Pons (tissue), 1 donor: ENCODE results near the gene KIF23.

ENCODE experiments used
- DNase-seq: peaks from one replicate; pipeline ENCODE4 v3.0.0-alpha.2; 2016; ENCODE audit warnings: low spot score

The KIF23 gene

GRCh38 chr15:69465253-69465652 is 51.1 kb downstream of the KIF23 start:
- no peak for DNase-seq

DNA sequence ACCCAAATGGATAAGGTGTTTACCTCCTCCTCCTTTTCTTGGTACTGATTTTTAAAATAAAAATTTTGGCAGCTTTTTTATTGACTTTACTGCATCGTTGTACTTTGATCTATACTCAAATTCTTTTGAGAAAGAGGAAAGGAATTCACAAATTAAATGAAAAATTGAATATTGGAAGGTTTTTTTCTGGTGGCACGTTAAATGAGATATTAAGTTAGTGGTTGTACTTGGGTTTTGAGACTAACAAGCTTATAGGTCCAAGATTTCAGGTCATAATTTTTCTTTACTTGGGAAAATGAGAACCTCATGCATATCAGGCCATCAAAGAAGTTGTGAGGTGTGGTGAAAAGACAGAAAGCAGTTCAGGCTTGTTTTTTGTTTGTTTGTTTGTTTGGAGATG is 52.6 kb downstream of the KIF23 start:
- DNase-seq: no peak

- no peak for DNase-seq
These were observed 53.5 kb downstream of the KIF23 start for GRCh38 chr15:69467636-69468035.

- DNase-seq: no peak
These were observed 54.3 kb downstream of the KIF23 start for GRCh38 chr15:69468241-69469121.

GRCh38 chr15:69469467-69470201 is 55.5 kb downstream of the KIF23 start:
- DNase-seq: no peak

DNA sequence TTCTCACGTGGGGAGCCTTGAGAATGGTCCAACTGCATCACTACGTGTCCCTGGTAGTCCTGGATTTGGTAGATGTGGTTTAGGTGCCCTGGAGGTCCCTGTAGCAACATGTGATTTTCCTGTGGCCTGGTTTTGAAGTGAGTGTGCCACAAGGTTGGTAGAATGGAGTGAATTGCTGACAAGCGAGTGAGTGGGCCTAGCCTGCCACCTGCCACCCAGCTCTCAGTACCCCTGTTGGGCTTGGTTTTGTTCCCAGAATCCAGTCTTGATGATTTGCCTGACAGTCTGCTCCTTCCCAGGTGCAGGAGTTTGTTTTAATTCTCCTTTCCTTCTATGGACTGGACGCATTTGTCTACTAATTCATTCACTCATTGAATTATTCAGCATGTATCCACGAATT is 57.9 kb downstream of the KIF23 start:
- DNase-seq: no peak

GRCh38 chr15:69472562-69472961 is 58.4 kb downstream of the KIF23 start:
- no peak for DNase-seq

GRCh38 chr15:69474291-69474690 is 60.1 kb downstream of the KIF23 start:
- no peak for DNase-seq

- DNase-seq: no peak
These were observed 60.8 kb downstream of the KIF23 start for GRCh38 chr15:69474846-69475455.

DNA sequence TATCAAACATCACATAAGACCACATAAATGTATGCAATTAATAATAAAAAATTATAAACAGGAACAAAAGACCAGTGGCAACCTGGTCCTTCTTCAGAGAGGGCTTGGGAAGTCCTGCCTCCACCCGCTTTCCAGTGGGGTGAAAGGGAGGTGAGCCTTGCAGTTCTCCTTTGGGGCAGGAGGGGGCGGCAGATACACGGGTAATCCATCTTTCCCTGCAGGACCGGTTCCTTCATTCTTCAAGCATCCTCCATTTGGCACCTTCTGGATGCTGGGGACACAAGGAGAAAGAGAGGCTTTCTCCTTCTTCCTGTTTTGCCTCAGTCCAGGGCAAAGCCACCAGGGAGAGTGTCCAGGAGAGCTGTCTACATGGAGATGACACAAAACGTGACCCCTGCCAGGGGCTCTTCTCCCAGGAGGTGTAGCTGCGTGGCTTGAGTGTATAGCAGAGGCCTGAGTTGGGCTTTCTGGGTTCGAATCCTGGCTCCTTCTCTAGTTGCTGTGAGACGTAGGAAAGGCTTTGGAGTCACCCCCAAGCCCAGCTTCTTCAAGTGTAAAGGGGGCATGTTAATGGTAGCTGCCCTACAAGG is 61.7 kb downstream of the KIF23 start:
- peak; percentile 69 for DNase-seq

DNA sequence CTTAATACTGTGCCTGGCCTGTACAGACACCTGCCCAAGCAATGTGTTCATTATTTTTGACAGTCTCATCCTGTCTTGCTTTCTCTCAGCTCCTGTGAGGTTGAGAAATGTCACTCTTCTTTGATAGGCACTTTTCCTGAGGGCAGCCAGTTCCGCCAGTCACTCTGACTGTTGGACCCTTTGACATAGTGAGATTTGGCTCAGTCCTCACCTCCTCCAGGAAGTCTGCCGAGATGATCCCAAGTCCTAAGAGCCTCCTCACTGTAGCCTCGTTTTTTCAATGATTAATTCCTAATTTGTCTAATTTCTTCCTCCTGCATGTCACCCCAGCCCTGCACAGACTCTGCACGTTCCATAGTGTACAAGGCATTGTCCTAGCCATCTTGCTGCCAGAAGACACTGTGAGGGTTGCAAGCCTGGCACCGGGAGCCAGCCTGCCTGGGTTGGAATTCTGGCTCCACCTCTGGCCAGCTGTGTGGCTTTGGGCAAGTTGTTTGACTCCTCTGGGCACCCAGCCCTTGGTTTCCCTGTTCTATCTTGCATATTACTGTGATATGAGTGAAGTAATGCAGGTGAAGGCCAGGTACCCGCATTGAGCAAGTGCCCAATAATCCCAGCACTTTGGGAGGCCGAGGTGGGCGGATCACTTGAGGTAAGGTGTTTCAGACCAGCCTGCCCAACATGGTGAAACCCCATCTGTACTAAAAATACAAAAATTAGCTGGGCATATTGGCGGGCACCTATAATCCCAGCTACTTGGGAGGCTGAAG is 62.7 kb downstream of the KIF23 start:
- no peak for DNase-seq

GRCh38 chr15:69478259-69478781 is 64.2 kb downstream of the KIF23 start:
- DNase-seq: peak; percentile 35

- DNase-seq: no peak
These were observed 64.9 kb downstream of the KIF23 start for GRCh38 chr15:69479081-69479480.

DNA sequence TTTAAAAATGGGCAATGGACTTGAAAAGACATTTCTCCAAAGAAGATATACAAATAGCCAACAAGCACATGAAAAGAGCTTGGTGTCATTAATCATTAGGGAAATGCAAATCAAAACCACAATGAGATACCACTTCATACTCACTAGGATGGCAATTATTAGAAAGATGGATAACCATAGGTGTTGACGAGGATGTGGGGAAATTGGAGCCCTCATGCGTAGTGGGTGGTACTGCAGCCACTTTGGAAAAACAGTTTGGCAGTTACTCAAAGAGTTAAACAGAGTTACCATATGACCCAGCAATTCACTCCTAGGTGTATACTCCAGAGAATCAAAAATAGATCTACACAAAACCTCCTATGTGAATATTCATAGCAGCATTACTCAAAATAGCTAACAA is 65.8 kb downstream of the KIF23 start:
- DNase-seq: no peak

GRCh38 chr15:69480932-69481331 is 66.8 kb downstream of the KIF23 start:
- no peak for DNase-seq

DNA sequence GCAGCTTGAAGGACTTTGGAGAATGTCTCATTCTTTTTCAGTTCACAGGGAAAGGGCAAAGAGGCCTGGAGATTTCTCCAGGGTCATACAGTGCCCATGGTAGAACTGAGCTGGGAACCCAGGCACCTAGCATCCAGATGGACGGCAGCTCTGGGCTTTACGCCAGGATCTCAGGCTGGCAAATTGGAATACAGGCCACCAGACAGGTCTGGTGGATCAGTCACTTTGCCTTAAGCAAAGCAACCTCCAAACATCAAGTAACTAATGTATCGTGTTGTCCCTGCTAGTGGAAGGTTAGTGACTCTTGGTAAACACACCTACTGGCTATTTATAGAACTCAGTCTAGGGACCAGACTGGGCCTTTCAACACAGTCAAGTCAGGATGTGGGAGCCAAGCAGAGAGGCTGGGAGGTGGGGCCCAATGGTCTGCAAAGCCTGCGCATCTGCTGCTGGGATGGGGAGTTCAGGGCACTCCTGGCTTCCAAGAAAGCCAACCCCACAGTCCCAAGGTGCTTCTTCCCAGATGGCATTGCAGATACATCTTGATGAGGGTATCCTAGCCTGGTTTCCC is 68.6 kb downstream of the KIF23 start:
- no peak for DNase-seq

- DNase-seq: no peak
These were observed 70.7 kb downstream of the KIF23 start for GRCh38 chr15:69484837-69485236.

GRCh38 chr15:69486481-69487110 is 72.4 kb downstream of the KIF23 start:
- DNase-seq: no peak

DNA sequence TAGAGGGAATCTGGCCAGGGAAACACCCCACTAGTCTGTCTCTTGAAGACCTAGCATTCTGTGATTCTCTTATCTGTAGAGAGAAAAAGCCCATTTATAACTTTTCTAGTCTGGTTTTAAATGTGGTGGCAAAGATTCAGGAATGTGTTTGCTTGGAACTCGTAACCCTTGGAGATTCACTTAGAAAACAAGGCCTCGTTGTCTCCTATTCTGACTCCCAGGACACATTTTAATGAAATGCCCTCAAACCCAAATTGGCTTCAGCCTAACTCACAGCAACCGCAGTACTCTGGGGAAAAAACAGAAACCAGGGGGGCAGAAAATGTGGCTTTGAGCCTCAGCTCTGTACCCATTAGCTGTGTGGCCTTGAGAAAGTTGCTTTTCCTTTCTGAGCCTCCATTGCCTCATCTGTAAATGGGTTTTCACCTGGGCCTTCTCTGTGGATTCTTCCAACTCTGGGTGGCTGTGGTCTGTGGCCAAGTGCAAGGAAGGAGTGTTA is 75.0 kb downstream of the KIF23 start:
- DNase-seq: peak; percentile 69

- no peak for DNase-seq
These were observed 76.3 kb downstream of the KIF23 start for GRCh38 chr15:69490356-69491037.
